Measurements from ENCODE around the gene PRUNE2. TPM values are rescaled to one million over a fixed set of nuclear protein-coding genes. Genes with fewer than 3 reads are reported as not detected.

PRUNE2 gene
- total and polyA plus RNA-seq, 9 of the 15 experiments (the other 6 are each of a cell fraction or from before 2014, with no cell fraction given): 0.05 to 0.45 (median 0.18) TPM; not detected in 1

DNA sequence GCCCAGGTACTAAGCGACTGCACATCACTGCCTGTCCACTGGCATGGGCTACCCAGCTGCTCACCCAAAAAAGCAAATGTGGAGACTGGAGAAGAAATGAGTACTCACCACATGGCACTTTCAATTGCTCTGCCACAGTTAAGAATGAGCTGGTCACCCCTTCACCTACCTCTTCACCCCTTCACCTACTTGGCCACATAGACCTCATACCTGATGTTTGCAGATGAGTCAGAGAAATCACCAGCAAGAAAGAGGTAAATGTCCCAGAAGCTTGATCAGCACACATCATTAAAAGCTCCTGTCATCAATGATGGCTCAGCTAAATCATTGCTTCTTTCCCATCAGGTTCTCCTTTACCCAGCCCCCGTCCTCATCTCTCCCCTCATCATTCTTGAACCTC lies 7.6 kb upstream of the PRUNE2 start:
- ATAC-seq: no peak
- Histone ChIP-seq H3K9me3 (replicated peaks; ENCODE audit: control insufficient read depth, insufficient read depth, low read depth, low read length) (no peaks in the 10 kb centered on the region), H3K27me3 (ENCODE audit: control insufficient read depth in 2 of 2, insufficient read depth in 2 of 2, low read length in 2 of 2) (no peaks in the 10 kb centered on the region), H3K4me3 (no peak overlapping the region), H3K79me2 (ENCODE audit: control insufficient read depth, insufficient read depth, low read length) (no peaks in the 10 kb centered on the region), H3K27ac (ENCODE audit: extremely low read depth, low read depth, low read length) (no peak overlapping the region), H3K36me3 (ENCODE audit: control insufficient read depth, insufficient read depth, low read length) (no peaks in the 10 kb centered on the region), H3K4me2 (ENCODE audit: insufficient read depth, low read length) (no peak overlapping the region), H3K9me1 (ENCODE audit: control insufficient read depth, insufficient read depth, low read length) (no peaks in the 10 kb centered on the region), H3K9ac (ENCODE audit: insufficient read depth in 1 of 2, low read depth in 2 of 2, low read length in 2 of 2) (no peak overlapping the region), H2AFZ (ENCODE audit: low read depth, low read length) (no peak overlapping the region), H4K20me1 (replicated peaks; ENCODE audit: control insufficient read depth, insufficient read depth, low read length) (no peaks in the 10 kb centered on the region), H3K4me1 (replicated peaks in 1 of 2; ENCODE audit: control insufficient read depth in 2 of 2, insufficient read depth in 2 of 2, low read length in 2 of 2) (no peaks in the 10 kb centered on the region)
- intact Hi-C loops (cut with micrococcal nuclease) (no loop called here), in situ Hi-C loops (cut with MboI) (no loop called here)
- ChIA-PET CTCF (ENCODE audit: low intra/inter-chr PET ratio) (no interaction called here), POLR2A (no interaction called here)
- WGBS (ENCODE audit: insufficient coverage, low coverage, missing lambda C conversion rate): 0% methylated on average over 1 of the region's 2 CpGs
- DNase-seq (ENCODE audit: extremely low read depth in 1 of 4, low spot score in 3 of 4): no peak
- no TSS peak for BruUV-seq (replicated peaks)
- no peak for FAIRE-seq
- TF ChIP-seq FOXM1 (IDR thresholded peaks at IDR 0.05; ENCODE audit: low read depth) (no peak), FOXM1 (CRISPR knock-in tag; IDR thresholded peaks at IDR 0.05; ENCODE audit: low read depth) (no peak), ZNF347 (CRISPR knock-in tag; IDR thresholded peaks at IDR 0.05; ENCODE audit: low read depth) (no peak), SRF (CRISPR knock-in tag; IDR thresholded peaks at IDR 0.05) (no peak), ZNF561 (CRISPR knock-in tag; conservative IDR thresholded peaks at IDR 0.05) (no peak), MTA3 (IDR thresholded peaks at IDR 0.05; ENCODE audit: borderline replicate concordance) (no peak), MEF2A (IDR thresholded peaks at IDR 0.05; ENCODE audit: control insufficient read depth, low read depth, low read length) (no peak), ZNF282 (CRISPR knock-in tag; IDR thresholded peaks at IDR 0.05) (no peak), JUNB (CRISPR knock-in tag; conservative IDR thresholded peaks at IDR 0.05) (no peak), RBM25 (IDR thresholded peaks at IDR 0.05; ENCODE audit: low read depth, low read length, severe bottlenecking) (no peak), HDGF (IDR thresholded peaks at IDR 0.05) (no peak)
- TF ChIP-seq, protein P1, sequence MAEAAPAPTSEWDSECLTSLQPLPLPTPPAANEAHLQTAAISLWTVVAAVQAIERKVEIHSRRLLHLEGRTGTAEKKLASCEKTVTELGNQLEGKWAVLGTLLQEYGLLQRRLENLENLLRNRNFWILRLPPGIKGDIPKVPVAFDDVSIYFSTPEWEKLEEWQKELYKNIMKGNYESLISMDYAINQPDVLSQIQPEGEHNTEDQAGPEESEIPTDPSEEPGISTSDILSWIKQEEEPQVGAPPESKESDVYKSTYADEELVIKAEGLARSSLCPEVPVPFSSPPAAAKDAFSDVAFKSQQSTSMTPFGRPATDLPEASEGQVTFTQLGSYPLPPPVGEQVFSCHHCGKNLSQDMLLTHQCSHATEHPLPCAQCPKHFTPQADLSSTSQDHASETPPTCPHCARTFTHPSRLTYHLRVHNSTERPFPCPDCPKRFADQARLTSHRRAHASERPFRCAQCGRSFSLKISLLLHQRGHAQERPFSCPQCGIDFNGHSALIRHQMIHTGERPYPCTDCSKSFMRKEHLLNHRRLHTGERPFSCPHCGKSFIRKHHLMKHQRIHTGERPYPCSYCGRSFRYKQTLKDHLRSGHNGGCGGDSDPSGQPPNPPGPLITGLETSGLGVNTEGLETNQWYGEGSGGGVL (CRISPR knock-in tag; IDR thresholded peaks at IDR 0.05): no peak
- TF ChIP-seq, protein P2, sequence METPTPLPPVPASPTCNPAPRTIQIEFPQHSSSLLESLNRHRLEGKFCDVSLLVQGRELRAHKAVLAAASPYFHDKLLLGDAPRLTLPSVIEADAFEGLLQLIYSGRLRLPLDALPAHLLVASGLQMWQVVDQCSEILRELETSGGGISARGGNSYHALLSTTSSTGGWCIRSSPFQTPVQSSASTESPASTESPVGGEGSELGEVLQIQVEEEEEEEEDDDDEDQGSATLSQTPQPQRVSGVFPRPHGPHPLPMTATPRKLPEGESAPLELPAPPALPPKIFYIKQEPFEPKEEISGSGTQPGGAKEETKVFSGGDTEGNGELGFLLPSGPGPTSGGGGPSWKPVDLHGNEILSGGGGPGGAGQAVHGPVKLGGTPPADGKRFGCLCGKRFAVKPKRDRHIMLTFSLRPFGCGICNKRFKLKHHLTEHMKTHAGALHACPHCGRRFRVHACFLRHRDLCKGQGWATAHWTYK (CRISPR knock-in tag; IDR thresholded peaks at IDR 0.05): no peak

Data from K562 (cell line).